ENCODE data around the gene EID2B. TPM values are rescaled to one million over a fixed set of nuclear protein-coding genes. Genes with fewer than 3 reads are reported as not detected.
A peak's percentile ranks its signal among the peaks of the same experiment; 100 is the strongest.

The EID2B gene
- total RNA-seq, 1 experiment from 2014 or later: 2.2 TPM

GRCh38 chr19:39509233-39509632, 23.4 kb downstream of the EID2B start:
- Histone ChIP-seq H3K23me2 (ENCODE audit: insufficient read length, low read depth, low read length, poor library complexity, severe bottlenecking) (peaks cover 10% of the 10 kb centered on the region), H3K4me1 (ENCODE audit: insufficient read depth, low read length) (no peaks in the 10 kb centered on the region), H3K4me2 (ENCODE audit: insufficient read depth, insufficient read length, low read length) (no peak overlapping the region), H2BK15ac (ENCODE audit: low read depth, low read length) (no peak overlapping the region), H2AFZ (ENCODE audit: low read length) (no peak overlapping the region), H3K79me1 (ENCODE audit: insufficient read depth, low read depth, low read length, poor library complexity, severe bottlenecking) (no peaks in the 10 kb centered on the region), H3K9me3 (ENCODE audit: control insufficient read depth, low read depth, low read length) (no peaks in the 10 kb centered on the region), H3K14ac (ENCODE audit: insufficient read depth, low read length) (no peak overlapping the region), H4K20me1 (ENCODE audit: control insufficient read depth, insufficient read depth, insufficient read length) (no peaks in the 10 kb centered on the region), H4K91ac (ENCODE audit: insufficient read length, low read depth, low read length) (no peak overlapping the region), H2BK20ac (ENCODE audit: low read depth, low read length, poor library complexity, severe bottlenecking) (no peak overlapping the region), H3K79me2 (ENCODE audit: insufficient read depth, low read length) (no peaks in the 10 kb centered on the region), H3K4ac (ENCODE audit: low read depth, low read length) (no peak overlapping the region), H3K23ac (ENCODE audit: insufficient read length, low read depth, low read length) (no peak overlapping the region), H3K18ac (ENCODE audit: insufficient read length, low read depth, low read length) (no peak overlapping the region), H3K27ac (ENCODE audit: insufficient read length, low read depth, low read length) (no peak overlapping the region), H3K56ac (ENCODE audit: insufficient read length, low read depth, low read length) (no peak overlapping the region), H3K27me3 (ENCODE audit: insufficient read depth, low read length) (peaks cover 19% of the 10 kb centered on the region; the same call in 1 of the 2 replicates), H3K9ac (ENCODE audit: extremely low read depth, insufficient read length, low read length) (no peak overlapping the region), H2AK5ac (ENCODE audit: insufficient read length, low read length) (no peak overlapping the region), H4K5ac (ENCODE audit: insufficient read length, low read depth, low read length) (no peak overlapping the region), H3T11ph (ENCODE audit: low read length) (no peak overlapping the region), H2BK5ac (ENCODE audit: insufficient read length, low read length) (no peak overlapping the region), H2BK12ac (ENCODE audit: insufficient read length, low read depth, low read length) (no peak overlapping the region), H2BK120ac (ENCODE audit: low read depth, low read length, poor library complexity, severe bottlenecking) (no peak overlapping the region), H4K8ac (replicated peaks; ENCODE audit: insufficient read length, low read depth, low read length) (no peak overlapping the region)
- H3K9me3 Mint-ChIP-seq: peaks cover 7 to 11% of the 10 kb centered on the region in 2 experiments; a peak in 4 of 5 replicates
- H3K27me3 Mint-ChIP-seq (ENCODE audit: low read depth): peaks cover 86% of the 10 kb centered on the region
- DNase-seq: no peak
- no CpG with 5 or more reads among the region's 2 CpGs for WGBS (ENCODE audit: extremely low coverage, insufficient read length, low lambda C conversion rate)
- H3K4me3 Mint-ChIP-seq: 0 out of 5 replicates have a peak overlapping the region, but pooled peaks of 1 of the 2 experiments have one; percentile 14
- TF ChIP-seq, protein P1, sequence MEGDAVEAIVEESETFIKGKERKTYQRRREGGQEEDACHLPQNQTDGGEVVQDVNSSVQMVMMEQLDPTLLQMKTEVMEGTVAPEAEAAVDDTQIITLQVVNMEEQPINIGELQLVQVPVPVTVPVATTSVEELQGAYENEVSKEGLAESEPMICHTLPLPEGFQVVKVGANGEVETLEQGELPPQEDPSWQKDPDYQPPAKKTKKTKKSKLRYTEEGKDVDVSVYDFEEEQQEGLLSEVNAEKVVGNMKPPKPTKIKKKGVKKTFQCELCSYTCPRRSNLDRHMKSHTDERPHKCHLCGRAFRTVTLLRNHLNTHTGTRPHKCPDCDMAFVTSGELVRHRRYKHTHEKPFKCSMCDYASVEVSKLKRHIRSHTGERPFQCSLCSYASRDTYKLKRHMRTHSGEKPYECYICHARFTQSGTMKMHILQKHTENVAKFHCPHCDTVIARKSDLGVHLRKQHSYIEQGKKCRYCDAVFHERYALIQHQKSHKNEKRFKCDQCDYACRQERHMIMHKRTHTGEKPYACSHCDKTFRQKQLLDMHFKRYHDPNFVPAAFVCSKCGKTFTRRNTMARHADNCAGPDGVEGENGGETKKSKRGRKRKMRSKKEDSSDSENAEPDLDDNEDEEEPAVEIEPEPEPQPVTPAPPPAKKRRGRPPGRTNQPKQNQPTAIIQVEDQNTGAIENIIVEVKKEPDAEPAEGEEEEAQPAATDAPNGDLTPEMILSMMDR (conservative IDR thresholded peaks at IDR 0.05): no peak
- peaks cover 9 to 10% of the 10 kb centered on the region in 2 experiments for H3K4me1 Mint-ChIP-seq
- peaks cover 0 to 3% (median 2%) of the 10 kb centered on the region in 3 experiments; a peak in 1 of 7 replicates for H3K36me3 Mint-ChIP-seq (ENCODE audit: insufficient read depth in 1 of 3, low read depth in 3 of 3)
- H3K27ac Mint-ChIP-seq: no peak overlapping the region
